GM19467 (cell line): Measurements from ENCODE around the gene APLP1.
"Not testable (repeated sequence)": the region's sequence is repeated elsewhere in the genome, so short reads cannot be mapped to it uniquely, and the experiment has no call there.

Experiments used
- ATAC-seq: cut with Tn5 transposase; IDR thresholded peaks from one replicate; pipeline ENCODE4 v1.9.1; 2021; ENCODE audit warnings: mild to moderate bottlenecking, moderate library complexity; ENCODE audit not compliant: unreplicated experiment

APLP1 gene

DNA sequence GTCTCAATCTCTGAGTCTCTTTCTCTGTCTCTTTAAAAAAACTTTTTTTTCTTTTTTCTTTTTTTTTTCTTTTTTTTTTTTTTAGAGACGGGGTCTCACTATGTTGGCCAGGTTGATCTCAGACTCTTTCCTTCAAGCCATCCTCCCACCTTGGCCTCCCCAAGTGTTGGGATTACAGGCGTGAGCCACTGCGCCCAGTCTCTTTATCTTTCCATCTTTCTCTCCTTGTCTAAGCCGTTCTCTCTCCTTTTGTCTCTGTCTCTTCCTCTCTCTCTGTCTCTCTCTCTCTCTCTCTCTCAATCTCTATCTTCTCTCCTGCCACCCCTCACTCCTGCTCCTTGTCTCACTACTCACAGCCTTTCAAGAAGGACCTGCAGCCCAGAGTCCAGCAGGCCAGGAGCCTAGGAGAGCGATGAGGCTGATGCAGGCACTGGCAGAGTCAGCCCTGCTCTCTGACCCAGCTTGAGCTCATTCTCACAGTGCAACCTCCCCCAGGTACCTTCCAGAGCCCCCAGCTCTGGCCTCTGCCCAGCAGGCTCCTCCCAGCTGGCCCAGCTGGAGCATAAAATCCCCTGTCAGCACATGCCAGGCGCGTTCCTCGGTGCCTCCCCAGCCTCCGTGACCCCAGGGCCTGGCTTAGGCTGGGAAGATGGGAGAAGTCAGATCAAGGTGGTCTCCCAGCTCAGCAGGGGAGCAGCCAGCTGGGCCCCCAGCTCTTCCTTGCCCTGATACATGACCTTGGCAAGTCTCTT is 16.2 kb upstream of the APLP1 start, which contains the start of gene NPHS1:
TSS of gene NPHS1 (minus strand) at position 476 of the 752 bp plus-strand sequence. CDS start 667 bp downstream, outside the sequence.
- ATAC-seq: no peak

DNA sequence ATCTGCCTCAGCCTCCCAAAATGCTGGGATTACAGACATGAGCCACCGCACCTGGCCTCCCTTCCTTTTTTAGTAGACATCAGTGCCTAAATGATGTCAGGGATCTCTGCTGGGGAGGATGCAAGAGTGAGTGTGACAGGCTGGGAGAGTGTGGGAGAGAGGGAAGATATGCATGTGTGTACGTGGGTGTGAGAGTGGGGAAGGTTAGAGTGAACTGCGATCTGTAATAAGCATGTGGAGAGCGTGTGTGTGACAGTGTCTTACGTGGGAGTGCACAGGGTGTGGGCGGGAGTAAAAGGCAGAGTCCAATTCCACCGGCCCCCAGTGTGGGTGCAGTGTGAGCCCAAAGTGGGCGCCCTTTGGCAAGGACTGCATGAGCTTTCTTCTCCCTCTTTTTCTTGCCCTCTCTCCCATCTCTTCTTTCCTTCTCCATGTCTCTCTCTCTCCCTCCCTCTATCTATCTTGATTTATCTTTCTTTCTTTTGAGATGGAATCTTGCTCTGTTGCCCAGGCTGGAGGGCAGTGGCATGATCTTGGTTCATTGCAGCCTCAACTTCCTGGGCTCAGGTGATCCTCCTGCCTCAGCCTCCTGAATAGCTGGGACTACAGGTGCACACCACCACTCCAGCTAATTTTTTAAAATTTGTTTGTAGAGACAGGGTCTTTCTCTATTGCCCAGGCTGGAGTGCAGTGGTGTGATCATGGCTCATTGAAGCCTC is 15.2 kb upstream of the APLP1 start:
- ATAC-seq: no peak

GRCh38 chr19:35856546-35857149 is 11.7 kb upstream of the APLP1 start, which contains the start of gene KIRREL2:
Gene KIRREL2 (plus strand): TSS chr19:35856911. CDS start chr19:35857120, 209 bp downstream.
- no peak for ATAC-seq

GRCh38 chr19:35858311-35858710 is 10.1 kb upstream of the APLP1 start:
- ATAC-seq: no peak

DNA sequence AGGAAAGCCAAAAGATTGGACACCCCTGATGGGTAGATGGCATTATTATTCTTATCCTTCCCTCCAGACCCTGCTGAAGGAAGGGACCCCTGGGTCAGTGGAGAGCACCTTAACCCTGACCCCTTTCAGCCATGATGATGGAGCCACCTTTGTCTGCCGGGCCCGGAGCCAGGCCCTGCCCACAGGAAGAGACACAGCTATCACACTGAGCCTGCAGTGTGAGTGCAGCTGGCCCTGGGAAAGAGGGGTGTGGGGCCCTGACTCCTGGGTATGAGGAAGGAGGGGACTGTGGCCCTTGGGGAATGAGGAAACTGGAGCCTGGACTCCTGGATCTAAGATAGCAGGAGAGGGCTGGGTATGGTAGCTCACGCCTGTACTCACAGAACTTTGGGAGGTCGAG is 9.0 kb upstream of the APLP1 start:
- no peak for ATAC-seq

GRCh38 chr19:35860436-35860817 is 7.9 kb upstream of the APLP1 start:
- no peak for ATAC-seq

GRCh38 chr19:35860818-35861639 is 7.3 kb upstream of the APLP1 start:
- no peak for ATAC-seq

- ATAC-seq: no peak
Measured at GRCh38 chr19:35861640-35862160, 6.7 kb upstream of the APLP1 start.

GRCh38 chr19:35862528-35862927 is 5.8 kb upstream of the APLP1 start:
- ATAC-seq: no peak

GRCh38 chr19:35863018-35863417 is 5.4 kb upstream of the APLP1 start:
- no peak for ATAC-seq

DNA sequence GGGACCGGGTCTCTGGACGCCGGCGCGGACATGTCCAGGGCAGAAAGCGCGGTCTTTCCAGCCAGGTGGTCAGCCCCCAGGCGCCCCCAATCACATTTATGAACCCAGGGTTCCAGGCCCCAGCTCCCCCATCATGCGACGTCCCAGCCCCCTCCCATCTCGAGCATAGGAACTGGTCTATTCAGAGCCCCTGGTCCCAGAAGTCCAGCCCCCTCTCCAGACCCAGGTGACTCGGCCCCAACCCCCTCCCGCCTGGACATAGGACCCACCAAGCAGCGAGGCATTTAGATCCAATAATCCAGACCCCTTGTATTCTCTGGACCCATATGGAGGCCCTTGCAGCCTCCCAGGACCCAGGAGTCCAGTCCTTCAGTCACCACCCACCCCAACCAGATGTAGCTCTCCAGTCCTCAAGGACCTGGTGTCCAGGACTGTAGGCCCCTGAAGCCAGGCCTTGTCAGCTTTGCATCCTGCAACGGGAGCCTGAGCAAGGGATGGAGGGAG is 501 bp downstream of the APLP1 start:
- ATAC-seq: no peak

DNA sequence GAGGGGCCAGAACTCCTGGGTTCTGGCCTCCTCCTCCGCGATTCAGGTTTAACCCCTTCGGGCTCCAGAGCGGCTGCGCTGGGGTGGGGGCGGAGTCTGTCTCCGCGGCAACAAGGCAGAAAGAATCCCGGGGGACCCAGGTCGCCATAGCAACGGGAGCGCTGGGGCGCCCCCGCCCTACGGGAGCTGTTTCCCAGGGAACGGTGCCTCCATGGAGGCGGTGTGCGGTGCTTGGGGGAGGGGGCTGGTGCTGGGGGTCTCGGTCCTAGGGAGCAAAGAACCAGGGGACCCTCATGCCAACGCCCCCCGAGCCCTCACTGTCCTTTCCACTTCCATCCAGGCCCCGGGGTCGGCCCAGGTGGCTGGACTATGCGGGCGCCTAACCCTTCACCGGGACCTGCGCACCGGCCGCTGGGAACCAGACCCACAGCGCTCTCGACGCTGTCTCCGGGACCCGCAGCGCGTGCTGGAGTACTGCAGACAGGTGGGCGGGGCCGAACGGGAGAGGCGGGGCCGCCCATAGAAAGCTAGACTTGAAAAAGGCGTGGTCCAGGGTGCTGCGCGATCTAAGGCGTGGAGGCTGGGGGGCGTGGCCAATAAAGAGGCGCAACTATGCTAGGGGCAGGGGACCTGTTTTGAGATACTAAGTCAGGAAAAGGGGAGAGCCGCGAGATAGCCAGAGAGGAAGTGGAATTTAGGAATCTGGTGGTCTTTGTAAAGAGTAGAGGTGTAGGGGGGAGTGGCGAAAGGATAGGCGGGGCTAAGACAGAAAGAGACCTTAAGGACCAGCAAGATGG is 1.2 kb downstream of the APLP1 start:
- peak; percentile 45 for ATAC-seq

DNA sequence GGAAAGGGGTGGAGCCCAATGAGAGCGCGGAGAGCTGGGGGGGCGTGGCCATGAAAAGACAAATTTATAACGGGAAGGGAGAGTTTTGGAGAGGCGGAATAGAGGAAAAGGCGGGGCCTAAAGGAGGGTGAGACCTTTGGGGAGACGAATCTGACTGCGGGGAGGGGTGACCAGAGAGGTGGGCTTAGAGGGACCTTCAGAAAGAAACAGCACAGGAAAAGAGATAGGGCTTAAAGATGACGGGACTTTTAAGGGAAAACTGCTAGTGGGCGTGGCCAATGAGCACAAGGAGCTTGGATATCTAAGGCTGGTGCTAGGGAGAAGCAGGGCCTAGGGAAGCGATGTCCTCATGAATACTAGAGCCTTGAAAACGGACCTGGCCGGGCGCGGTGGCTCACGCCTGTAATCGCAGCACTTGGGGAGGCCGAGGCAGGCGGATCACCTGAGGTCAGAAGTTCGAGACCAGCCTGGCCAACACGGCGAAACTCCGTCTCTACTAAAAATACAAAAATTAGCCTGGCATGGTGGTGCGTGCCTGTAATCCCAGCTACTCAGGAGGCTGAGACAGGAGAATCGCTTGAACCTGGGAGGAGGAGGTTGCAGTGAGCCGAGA is 1.9 kb downstream of the APLP1 start:
- ATAC-seq: not testable (repeated sequence)

- no peak for ATAC-seq
Measured at GRCh38 chr19:35870798-35871197, 2.4 kb downstream of the APLP1 start.

- no peak for ATAC-seq
Measured at GRCh38 chr19:35871611-35872010, 3.2 kb downstream of the APLP1 start.

- no peak for ATAC-seq
Measured at GRCh38 chr19:35872180-35872579, 3.8 kb downstream of the APLP1 start.

GRCh38 chr19:35874392-35874930 is 6.1 kb downstream of the APLP1 start:
- ATAC-seq: no peak

DNA sequence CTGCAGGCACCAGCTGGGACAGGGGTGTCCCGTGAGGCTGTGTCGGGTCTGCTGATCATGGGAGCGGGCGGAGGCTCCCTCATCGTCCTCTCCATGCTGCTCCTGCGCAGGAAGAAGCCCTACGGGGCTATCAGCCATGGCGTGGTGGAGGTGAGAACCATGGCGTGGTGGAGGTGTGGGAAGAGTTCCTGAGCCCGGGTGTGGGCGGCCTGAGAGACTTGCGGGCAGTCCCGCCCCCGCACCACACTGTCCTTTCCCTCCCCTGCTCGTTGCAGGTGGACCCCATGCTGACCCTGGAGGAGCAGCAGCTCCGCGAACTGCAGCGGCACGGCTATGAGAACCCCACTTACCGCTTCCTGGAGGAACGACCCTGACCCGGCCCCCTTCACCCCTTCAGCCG is 10.7 kb downstream of the APLP1 start:
- no peak for ATAC-seq

DNA sequence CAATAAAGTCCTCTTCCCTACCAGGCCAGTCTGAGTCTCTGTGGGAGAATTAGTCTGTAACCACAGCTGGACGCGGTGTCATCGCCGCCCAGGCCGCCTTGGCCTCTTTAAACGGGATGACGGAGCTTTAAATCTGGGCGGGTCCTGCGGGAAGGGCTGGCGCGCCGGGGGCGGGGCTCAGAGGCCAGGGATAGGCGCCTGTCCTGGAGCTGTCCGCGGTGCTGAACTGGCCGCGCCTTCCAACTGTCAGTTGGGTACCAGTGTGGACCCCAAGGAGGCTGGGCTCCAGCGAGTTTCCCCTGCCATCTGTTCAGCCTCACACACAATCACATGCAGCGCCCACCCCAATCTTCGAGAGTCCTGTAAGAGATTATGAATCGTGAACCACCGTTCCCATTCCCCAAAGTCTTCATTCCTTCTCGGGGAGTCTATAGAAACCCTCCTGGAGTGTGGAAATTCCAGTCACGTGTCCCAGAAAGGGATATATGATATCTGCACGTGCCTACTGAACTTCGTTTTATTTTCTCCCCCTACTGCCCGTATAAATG is 11.5 kb downstream of the APLP1 start:
- ATAC-seq: no peak
